ENCODE measurements around the gene PTPRC.

DNA sequence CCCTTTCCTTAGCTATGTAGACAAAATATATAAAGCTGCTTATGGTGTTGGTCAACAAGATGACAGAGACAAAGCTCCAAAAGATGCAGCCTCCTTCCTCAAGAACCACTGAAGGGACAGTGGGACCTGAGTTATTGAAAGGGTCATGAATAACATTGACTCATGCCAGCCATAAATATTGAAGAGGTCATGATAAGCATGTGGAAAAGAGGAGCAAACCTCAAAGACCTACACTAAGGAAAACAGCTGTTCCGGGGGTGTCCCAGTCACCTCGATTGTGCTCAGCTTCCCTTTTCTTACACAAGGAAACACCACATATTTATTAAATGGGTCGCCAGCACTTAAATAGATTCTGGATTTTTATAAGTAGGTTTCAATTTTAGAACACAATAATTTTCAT, 112.9 kb downstream of the PTPRC start:
- TF ChIP-seq EZH2phosphoT487 (IDR thresholded peaks at IDR 0.05; ENCODE audit: insufficient read depth, low read depth) (no peak), EZH2 (IDR thresholded peaks at IDR 0.05; ENCODE audit: insufficient read depth, poor library complexity, severe bottlenecking) (no peak)

Data from GM23248 (cell line).